A204.1 (cell line): ENCODE measurements around the gene NPAT.
"Not testable (repeated sequence)": the region's sequence is repeated elsewhere in the genome, so short reads cannot be mapped to it uniquely, and the experiment has no call there.

Experiments
- FAIRE-seq: peaks from 2 replicates; lab custom pipeline; 2012; peaks lifted over from hg19 to GRCh38; lab: Jason Lieb, UNC

NPAT gene

GRCh38 chr11:108148556-108148955 is 73.9 kb downstream of the NPAT start:
- no peak for FAIRE-seq

DNA sequence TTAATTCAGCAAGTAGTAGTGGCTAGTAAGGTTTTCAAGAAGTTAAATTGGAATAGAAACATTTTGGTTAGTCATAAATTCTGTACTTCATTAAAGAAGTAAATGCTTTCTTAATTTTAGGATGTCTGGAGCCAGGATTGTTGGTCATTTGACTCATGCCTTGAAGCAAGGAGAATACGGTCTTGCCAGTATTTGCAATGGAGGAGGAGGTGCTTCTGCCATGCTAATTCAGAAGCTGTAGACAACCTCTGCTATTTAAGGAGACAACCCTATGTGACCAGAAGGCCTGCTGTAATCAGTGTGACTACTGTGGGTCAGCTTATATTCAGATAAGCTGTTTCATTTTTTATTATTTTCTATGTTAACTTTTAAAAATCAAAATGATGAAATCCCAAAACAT is 75.3 kb downstream of the NPAT start:
- FAIRE-seq, result no peak

GRCh38 chr11:108144615-108145014 is 77.8 kb downstream of the NPAT start:
- no peak for FAIRE-seq

- FAIRE-seq, result no peak
These were observed 80.1 kb downstream of the NPAT start for GRCh38 chr11:108142304-108142703.

- FAIRE-seq, result no peak
These were observed 85.2 kb downstream of the NPAT start for GRCh38 chr11:108137212-108137611.

DNA sequence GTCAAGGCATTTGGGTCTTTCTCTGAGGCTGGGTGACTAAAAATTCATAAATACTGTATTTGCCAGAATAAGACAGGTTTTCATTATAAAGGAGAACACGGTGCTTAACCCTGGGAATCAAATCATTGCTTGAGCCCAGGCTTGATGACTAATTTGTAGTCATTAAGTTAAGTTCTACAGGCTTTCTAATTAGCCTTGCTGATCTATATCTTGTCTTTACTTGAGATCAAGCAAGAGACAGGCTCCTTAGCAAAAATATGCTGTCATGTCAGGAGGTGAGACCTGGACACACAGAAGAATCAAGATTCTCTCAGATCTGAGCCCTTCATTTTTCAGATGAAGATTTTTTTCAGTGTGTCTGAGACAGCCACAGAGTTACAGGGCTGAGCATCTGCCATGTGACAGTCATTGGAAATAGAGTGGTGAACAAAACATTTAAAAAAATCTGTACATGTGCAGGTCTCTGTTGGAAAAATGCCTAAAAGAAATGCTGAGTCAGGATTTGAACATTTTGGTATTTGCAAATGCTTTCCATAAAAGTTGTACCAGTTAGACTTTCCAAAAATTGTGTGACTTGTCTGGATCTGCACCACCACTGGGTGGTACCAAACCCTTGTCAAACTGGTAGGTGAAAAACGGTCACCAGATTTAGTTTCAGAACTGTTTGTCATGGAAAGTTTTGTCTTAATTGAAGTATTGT is 86.4 kb downstream of the NPAT start:
- FAIRE-seq, result no peak

DNA sequence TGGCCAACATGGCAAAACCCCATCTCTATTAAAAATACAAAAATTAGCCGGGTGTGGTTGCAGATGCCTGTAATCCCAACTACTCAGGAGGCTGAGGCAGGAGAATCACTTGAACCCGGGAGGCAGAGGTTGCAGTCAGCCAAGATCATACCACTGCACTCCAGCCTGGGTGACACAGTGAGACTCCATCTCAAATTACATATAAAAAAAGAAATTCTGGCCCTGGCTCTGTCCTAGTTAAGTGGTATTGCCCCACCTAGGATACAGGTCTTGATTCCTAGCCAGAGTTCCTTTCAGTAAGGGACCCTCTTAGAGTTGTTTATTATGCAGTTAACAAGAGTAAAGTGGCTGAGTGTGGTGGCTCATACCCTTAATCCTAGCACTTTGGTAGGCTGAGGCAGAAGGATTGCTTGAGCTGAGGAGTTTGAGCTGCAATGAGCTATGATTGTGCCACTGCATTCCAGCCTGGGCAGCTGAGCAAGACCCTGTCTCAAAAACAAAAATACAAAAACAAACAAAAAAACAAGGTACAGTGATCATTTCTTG is 89.4 kb downstream of the NPAT start:
- not testable (repeated sequence) for FAIRE-seq

DNA sequence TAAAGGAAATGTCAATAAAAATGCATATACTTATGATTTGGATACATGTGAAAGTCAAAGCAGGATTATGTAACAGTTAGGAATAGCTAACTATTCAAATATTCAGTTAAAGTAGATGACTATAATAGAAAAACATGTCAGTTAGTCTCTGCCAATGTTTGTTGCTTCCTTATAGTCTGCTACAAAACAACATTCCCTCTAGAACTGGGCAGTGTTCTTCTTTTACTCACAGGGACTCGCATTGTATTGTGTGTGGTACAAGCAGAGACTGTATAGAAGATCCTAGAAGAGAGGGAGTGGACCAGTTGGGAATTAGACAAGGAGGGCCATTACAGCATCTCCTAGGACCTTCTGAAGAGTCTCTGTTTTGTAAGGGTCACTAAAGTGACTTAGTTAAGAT is 90.4 kb downstream of the NPAT start:
- no peak for FAIRE-seq

GRCh38 chr11:108128772-108129171 is 93.7 kb downstream of the NPAT start:
- no peak for FAIRE-seq

DNA sequence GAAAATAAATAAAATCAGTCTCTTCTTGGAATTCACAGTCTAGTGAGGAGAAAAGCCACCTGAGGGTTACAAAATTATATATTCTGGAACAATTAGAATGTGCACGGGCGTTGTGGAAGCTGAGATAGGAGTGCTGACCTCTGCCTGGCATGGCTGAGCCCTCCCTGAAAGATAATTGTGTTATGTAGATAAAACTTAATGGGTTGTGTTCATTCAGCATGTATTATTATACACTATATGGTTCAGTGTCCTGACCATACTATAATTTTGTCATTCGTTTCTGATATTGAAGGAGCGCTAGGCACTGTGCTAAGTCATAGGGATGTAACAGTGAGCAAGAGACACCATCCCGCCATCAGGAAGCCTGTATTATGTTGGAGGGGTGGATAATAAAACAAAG is 97.3 kb downstream of the NPAT start:
- FAIRE-seq, result no peak

DNA sequence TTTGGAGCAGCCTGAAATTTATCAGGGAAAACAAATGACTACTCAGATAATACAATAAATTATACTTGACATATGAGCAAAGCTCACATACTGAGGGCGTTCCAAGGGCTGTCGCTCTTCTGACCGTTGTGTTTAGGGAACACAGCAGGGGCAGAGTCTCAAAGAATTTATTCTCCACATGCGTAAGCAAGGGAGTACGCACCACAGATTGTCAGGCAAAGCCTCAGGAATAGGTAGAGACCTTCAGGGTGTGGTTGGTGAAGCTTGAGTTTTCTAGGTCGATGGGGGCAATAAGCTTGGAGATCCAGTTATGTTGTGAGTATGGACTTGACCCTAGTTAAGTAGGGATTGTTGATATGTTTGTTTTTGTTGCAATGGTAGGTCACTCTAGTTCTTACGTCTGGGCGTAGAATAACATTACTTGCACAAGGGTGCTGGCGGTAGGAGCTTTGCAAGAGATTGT is 100.2 kb downstream of the NPAT start:
- FAIRE-seq, result no peak

DNA sequence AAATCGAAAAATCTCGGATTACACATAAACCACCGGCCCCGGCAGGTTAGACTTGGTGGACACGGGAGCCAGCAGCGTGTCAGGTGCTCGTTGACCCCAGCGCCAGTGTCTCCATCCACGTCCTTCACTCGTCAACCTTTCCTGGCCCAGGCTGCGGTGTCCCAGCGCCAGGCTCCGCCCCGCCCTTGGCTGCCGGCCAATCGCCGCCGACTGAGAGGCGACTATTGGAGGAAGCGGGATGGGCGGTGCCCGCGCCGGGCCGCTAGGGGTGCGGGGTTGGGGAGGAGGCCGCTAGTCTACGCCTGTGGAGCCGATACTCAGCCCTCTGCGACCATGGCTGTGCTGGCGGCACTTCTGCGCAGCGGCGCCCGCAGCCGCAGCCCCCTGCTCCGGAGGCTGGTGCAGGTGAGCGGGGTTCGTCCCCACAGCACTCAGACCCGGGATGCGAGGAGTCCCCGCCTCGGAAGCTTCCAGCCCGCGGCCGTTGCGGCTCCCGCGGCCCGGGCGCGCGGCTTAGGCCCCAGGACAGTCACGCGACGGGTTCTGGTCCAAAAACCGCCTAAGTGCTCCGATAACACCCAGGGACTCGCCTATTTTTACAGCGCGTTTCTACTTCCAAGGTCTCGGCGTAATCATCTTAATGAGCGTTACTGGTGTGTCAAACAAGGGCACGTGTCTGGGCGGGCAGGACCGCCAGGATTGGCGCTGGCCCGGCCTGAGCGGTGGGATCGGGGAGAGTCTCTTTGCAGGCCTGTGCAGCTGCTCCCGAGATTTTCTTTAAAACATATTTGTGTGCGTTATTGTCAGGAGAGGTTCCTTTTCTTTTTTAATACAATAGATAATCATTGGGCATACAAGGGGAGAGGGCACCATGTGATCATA is 100.9 kb downstream of the NPAT start, which contains the start of gene ACAT1:
TSS of gene ACAT1 (plus strand) at position 294 of the 882 bp plus-strand sequence. CDS start at position 334, 40 bp downstream.
- peak; percentile 86 for FAIRE-seq

GRCh38 chr11:108120936-108121273 is 101.5 kb downstream of the NPAT start:
- not testable (repeated sequence) for FAIRE-seq

- peak; percentile 91 for FAIRE-seq
These were observed 104.6 kb downstream of the NPAT start for GRCh38 chr11:108117746-108118371.

DNA sequence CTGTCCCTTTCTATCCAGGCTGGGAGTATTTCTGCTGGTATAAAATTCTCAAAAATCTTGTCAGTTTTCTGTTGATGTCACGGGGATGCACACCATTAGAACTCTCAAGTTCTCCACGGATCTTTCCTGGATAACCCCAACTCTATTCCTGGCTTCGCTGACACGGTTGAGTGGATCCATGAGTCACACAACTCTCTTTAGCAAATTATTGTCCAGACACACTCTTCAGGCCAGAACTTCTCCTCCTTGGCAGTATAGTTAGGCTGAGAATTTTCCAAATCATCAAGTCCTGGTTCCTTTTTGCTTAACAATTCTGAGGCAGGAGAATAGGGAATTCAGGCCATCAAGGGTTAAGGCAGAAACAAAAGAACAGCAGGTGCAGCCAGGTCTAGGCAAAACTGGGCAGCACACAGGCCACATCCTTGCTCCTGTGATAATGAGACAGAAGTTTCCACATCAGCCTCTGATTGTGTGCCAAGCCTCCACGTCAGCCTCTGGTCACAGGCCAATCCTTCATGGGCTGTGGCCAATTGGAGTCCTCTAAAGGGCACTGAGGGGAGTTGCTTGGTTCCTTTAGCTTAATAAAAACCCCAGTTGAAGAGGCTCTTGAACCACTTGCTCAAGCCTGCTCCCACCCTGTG is 106.8 kb downstream of the NPAT start:
- FAIRE-seq, result no peak

- no peak for FAIRE-seq
These were observed 110.4 kb downstream of the NPAT start for GRCh38 chr11:108112057-108112456.

DNA sequence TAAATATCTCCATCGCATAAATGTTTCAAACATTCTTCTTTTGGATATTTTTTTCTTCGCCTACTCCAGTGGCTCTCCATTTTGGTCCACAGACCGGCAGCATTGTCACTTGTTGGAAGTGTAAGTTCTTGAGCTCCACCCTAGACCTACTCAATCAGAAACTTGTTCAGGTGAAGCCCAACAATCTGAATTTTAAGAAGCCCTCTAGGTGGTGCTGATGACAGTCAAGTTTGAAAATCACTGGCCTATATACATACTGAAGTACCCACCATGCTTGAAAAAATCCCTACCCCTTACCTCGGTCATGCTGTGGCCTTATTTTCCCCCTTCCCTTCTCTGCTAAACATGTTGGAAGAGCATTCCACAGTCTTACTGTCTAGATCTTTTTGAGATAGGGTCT is 111.3 kb downstream of the NPAT start:
- no peak for FAIRE-seq
